Stimulated activated CD8-positive, alpha-beta memory T cell treated with anti-CD3 and anti-CD28 coated beads, Interleukin-12 subunit alpha, Interleukin-12 subunit beta, amount 100 ng/mL, for 24 hours (primary cell): ENCODE data around the gene TMEM8B.
A peak's percentile ranks its signal among the peaks of the same experiment; 100 is the strongest.
"Not testable (repeated sequence)": the region's sequence is repeated elsewhere in the genome, so short reads cannot be mapped to it uniquely, and the experiment has no call there.

Experiments used
- DNase-seq: peaks from one replicate; pipeline ENCODE4 v3.0.0-alpha.2; 2020; ENCODE audit errors: extremely low read depth

Gene TMEM8B

GRCh38 chr9:35863583-35863982, 34.6 kb downstream of the TMEM8B start:
- DNase-seq, result no peak

- DNase-seq, result no peak
These were observed 35.7 kb downstream of the TMEM8B start for GRCh38 chr9:35864695-35865255.

GRCh38 chr9:35867538-35867937, 38.5 kb downstream of the TMEM8B start:
- no peak for DNase-seq

DNA sequence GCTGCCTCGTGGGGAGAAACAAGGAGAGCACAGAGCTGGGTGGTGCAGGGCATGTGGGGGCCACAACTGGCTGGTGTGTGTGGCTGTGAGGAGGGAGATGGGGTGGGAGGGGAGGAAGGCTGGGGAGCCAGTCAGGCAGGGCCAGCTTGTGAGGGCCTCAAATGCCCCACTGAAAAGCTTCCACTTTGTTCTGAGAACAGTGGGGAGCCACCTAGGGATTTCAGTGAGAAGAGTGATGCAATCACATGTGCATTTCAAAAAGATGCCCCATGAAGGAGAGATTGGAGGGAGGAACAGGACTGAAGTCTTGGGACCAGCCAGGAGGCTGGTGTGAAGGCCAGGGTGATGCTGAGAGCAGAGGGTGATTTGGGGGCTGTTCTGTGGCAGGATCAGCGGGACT, 39.9 kb downstream of the TMEM8B start:
- no peak for DNase-seq

DNA sequence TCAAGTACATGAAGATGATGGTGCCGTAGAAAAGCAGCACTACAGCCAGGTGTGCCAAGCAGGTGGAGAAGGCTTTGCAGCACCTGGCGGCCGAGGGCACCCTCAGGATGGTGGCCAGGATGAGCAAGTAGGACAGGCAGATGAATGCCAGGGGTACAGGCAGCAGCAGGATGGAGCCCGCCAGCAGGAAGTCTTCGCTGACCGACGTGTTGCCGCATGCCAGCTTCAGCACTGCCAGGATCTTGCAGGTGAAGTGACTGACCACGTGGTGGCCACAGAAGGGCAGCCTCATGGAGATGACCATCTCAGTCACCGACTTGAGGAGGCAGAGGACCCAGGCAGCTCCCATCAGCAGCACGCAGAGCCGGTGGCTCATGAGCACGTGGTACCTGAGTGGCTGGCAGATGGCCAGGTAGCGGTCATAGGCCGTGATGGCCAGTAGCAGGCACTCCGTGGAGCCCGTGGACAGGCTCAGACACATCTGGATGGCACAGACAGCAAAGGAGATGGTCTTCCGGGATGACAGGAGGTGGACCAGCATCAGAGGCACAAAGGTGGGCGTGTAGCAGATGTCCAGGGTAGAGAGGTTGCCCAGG, 40.7 kb downstream of the TMEM8B start:
- DNase-seq, result no peak

DNA sequence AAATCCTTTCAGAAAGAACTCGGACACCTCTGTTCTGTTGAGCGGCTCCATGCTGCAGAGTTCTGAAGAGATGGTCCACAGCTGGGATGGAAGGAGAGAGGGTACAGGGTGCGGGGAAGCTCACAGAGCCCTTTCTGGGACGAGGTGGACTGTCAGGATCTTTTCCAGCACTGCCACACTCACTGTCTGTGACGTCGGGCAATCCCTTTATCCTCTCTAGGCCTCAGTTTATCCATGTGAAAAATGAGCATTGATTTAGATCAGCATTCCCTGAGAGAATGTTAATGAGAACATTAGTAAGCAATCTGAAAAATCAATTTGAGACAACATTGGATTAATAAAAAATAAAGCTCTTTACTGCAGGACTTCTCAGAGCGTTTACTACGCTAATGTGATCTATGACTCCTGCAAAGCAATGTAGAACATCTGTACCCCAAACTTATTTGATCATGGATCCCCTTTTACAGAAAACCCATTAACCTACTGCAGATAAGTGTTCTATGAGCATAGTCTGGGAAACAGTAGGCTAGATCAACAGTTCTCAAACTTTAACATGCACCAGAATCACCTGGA, 41.4 kb downstream of the TMEM8B start, which contains the start of gene OR13J1:
Gene OR13J1 (minus strand): TSS at position 51 of the 573 bp plus-strand sequence. CDS start 0 bp downstream, at position 51.
- DNase-seq, result no peak

GRCh38 chr9:35871545-35871944, 42.5 kb downstream of the TMEM8B start:
- no peak for DNase-seq

DNA sequence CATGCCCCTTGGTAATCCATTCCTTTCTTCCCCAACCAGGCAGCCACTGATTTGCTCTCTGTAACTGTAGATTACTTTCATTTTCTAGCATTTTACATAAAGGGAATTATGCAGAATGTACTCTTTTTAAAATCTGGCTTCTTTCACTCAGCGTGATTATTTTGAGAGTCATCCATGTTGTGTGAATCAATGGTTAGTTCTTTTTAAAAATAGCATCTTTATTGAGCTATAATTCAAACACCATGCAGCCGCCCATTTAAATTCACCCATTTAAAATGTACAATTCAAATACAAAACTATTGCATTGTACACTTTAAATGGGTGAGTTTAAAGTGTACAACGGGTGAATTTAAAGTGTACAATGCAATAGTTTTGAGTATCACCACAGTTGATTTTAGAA, 43.5 kb downstream of the TMEM8B start:
- no peak for DNase-seq

DNA sequence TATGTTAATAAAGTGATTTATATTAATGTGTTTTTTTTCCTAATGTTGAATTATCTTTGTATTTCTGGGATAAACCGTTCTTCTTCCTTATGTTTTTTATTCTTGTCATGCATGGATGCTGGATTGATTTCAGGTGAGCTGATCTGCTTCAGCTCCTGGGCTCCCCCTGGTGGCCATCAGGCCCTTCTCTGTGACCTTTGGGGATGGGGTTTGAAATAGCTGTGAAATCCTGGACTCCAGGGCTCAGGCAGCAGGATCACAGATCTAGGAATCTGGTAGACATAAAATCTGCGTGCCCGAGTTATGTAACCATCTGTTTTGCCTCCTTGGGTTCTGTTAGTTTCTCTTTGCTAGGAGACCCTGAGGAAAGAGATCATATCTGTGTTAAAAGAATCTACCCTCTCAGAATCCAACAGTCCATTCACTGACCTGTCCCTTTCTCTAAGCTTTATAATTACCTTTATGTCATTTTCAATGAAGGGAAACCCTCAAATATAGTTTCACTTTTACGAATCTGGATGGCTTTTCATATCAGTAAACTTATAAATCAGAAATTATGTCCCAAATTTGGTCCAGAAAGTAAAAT, 53.3 kb downstream of the TMEM8B start:
- peak; percentile 55 for DNase-seq

DNA sequence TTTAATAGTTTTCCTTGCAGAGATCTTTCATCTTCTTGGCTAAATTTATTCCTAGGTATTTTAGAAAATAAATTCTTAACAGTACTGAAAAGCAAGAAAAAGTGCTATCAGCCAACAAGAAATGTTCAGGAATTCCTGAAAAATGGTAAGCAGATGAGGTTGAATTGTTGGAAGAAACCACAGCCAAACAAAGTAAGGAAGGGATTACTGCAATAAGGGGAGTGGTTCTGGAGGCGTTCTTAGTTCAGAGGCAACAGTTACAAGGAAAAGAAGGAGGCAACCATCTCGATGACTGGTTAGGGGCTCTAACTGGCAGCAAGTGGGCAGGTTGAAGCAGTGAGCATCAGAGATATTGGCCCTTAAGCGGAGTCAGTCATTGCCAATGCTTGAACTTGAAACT, 54.0 kb downstream of the TMEM8B start:
- no peak for DNase-seq

GRCh38 chr9:35884908-35885307, 55.9 kb downstream of the TMEM8B start:
- DNase-seq, result not testable (repeated sequence)

DNA sequence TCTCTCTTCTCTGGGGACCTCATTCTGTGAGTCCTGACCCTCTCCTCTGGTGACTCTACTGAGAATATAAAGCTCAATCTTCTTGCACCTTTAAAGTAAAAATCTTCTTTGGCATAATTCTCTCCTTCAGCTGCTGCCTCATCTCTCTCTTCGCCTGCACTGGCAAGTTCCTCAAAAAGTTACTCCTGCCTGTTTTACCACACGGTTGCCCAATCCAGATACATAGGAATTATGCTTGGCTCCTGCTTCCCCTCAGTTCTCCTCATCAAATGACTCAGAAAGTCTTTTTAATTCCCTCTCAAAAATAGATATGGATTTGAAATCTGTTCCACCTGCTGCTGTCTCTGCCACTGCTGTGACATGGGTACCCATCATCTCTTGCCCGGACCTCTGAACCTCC, 62.6 kb downstream of the TMEM8B start:
- no peak for DNase-seq

GRCh38 chr9:35892051-35892450, 63.0 kb downstream of the TMEM8B start:
- DNase-seq, result no peak

GRCh38 chr9:35896570-35896969, 67.5 kb downstream of the TMEM8B start:
- no peak for DNase-seq

DNA sequence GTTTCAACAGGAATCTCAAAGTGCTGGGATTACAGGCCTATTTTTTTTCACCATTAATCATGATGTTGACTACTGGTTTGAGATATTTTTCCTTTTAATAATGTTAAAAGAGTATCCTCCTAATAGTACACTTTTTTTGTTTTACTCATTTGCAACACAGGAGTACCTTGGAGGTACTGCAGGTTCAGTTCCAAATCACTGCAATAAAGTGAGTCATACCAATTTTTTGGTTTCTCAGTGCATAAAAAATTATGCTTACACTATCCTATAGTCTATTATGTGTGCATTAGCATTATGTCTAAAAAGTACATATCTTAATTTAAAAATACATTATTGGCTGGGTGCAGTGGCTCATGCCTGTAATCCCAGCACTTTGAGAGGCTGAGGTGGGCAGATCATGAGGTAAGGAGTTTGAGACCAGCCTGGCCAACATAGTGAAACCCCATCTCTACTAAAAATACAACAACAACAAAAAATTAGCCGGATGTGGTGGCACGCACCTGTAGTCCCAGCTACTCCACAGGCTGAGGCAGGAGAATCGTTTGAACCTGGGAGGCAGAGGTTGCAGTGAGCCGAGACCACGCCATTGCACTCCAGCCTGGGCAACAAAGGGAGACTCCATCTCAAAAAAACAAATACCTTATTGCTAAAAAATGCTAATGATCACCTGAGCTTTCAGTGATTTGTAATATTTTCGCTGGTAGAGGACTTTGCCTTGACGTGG, 68.5 kb downstream of the TMEM8B start:
- DNase-seq, result not testable (repeated sequence)

- DNase-seq, result no peak
These were observed 69.3 kb downstream of the TMEM8B start for GRCh38 chr9:35898337-35898736.

- DNase-seq, result no peak
These were observed 70.0 kb downstream of the TMEM8B start for GRCh38 chr9:35899021-35899420.

DNA sequence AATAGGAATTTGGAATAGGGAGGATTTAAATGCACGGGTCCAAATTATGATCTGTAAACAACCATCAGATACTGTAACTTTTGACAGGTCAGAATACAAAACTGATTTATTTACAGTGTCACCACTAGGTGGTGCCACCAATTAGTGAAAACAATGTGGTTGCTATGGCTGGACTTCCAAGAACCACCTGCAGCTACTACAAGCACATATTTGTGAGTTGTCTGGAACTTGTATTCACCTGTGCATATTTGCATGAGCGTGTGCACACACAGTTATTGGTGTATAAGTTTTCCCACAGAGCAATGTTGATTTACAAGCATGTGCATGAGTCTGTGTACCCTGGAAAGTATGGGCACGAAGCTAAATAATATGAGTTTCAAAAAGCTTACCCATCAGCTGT, 74.0 kb downstream of the TMEM8B start:
- DNase-seq, result no peak

- no peak for DNase-seq
These were observed 75.3 kb downstream of the TMEM8B start for GRCh38 chr9:35904338-35904737.

DNA sequence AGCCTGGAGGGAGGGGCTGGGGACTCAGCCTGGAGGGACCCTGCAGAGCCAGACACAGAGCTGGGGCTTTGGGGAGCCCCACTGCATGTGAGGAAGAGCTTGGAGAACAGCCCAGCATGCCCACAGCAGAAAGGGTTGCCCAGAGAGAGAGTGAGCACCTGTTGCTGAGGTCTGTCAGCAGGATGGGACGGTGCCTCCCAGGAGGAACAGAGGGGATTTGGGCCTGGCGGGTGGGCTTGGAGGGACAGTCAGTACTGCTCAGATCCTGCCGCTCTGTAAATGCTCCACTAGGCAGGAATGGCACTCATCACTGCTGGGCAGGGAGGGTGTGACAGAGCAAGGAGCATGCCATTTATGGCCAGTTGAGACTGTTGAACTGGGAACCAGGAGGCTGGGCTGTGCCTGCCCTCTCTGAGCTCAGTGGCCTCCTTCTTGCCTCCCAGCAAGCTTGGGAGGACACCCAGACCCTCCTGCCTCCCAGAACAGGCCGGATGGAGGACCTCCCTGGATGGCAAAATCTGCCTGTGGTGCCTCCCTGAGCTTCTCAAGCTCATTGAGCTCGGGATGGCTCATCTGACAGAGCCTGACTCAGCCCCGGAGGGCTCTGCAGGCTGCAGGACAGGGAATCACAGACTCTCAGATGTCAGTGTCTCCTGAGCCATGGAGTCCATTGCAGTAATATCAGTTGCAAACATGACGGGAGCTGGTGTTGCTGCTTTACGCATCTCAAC, 76.2 kb downstream of the TMEM8B start:
- no peak for DNase-seq

DNA sequence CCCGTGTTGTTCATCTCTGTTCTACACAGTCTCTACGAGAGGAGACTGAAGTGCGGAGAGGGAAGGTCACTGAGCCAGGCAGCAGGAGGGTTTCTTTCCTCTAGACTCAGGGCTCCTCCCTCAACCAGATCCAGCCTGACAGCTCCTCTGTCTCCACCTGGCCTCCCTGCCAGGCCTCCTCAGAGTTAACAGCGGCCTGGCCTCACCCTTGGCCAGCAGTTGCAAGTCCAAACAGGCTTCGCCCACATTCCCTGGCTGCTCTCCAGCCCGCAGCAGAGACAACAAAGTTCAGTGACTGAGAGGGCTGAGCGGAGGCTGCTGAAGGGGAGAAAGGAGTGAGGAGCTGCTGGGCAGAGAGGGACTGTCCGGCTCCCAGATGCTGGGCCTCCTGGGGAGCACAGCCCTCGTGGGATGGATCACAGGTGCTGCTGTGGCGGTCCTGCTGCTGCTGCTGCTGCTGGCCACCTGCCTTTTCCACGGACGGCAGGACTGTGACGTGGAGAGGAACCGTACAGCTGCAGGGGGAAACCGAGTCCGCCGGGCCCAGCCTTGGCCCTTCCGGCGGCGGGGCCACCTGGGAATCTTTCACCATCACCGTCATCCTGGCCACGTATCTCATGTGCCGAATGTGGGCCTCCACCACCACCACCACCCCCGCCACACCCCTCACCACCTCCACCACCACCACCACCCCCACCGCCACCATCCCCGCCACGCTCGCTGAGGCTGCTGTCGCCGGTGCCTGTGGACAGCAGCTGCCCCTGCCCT, 77.1 kb downstream of the TMEM8B start, which contains the start of gene HRCT1:
Gene HRCT1 (plus strand): TSS at position 291 of the 768 bp plus-strand sequence. CDS start 86 bp downstream, at position 377.
- no peak for DNase-seq
